Measurements from ENCODE around the gene SYNDIG1. TPM values are rescaled to one million over a fixed set of nuclear protein-coding genes. Genes with fewer than 3 reads are reported as not detected.

The SYNDIG1 gene
- polyA plus RNA-seq, 1 experiment = not detected

- no peak for DNase-seq (ENCODE audit: low read depth, low spot score)
- CTCF ChIA-PET = no interaction called here
- H3K4me3 ChIP-seq (ENCODE audit: low read depth, low read length) = no peak overlapping the region
- POLR2A ChIA-PET = no interaction called here
- no peaks in the 10 kb centered on the region for H3K9me3 ChIP-seq (ENCODE audit: control insufficient read depth, insufficient read depth, low read length)
- H3K27me3 ChIP-seq (ENCODE audit: control insufficient read depth, insufficient read depth, low read length) = no peaks in the 10 kb centered on the region
- no peak overlapping the region for H3K27ac ChIP-seq (ENCODE audit: low read depth, low read length)
- no peak for TF ChIP-seq CTCF (IDR thresholded peaks at IDR 0.05; ENCODE audit: low read depth, low read length)
Measured at GRCh38 chr20:24535941-24536730, 66.7 kb downstream of the SYNDIG1 start.

GRCh38 chr20:24537210-24537609 lies 67.8 kb downstream of the SYNDIG1 start:
- H3K4me3 ChIP-seq (ENCODE audit: low read depth, low read length) = no peak overlapping the region
- H3K27me3 ChIP-seq (ENCODE audit: control insufficient read depth, insufficient read depth, low read length) = no peaks in the 10 kb centered on the region
- H3K9me3 ChIP-seq (ENCODE audit: control insufficient read depth, insufficient read depth, low read length) = no peaks in the 10 kb centered on the region
- TF ChIP-seq CTCF (IDR thresholded peaks at IDR 0.05; ENCODE audit: low read depth, low read length) = no peak
- ChIA-PET CTCF (no interaction called here), POLR2A (no interaction called here)
- DNase-seq (ENCODE audit: low read depth, low spot score) = no peak
- H3K27ac ChIP-seq (ENCODE audit: low read depth, low read length) = no peak overlapping the region

DNA sequence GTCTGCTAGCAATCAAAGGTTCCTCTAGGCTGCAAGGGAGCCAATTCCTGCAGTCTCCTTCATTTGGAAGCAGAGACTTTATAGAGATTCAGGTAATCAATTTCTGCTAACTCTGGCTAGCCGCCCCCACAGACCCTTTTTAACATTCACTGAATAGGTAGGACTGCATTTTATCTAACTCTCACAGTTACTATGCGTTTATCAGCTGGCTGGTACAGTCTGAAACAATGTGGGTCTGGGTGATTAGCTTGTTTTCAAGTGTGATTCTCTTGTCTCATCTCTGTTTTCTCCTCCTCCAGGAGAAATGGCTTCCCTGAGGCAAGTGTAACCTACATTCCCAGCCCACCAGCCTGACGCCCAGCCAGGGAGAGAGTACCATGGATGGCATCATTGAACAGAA lies 73.3 kb downstream of the SYNDIG1 start:
- DNase-seq (ENCODE audit: low read depth, low spot score) = no peak
- no peaks in the 10 kb centered on the region for H3K9me3 ChIP-seq (ENCODE audit: control insufficient read depth, insufficient read depth, low read length)
- ChIA-PET POLR2A (no interaction called here), CTCF (no interaction called here)
- no peak overlapping the region for H3K4me3 ChIP-seq (ENCODE audit: low read depth, low read length)
- TF ChIP-seq CTCF (IDR thresholded peaks at IDR 0.05; ENCODE audit: low read depth, low read length) = no peak
- H3K27me3 ChIP-seq (ENCODE audit: control insufficient read depth, insufficient read depth, low read length) = peaks cover under 1% of the 10 kb centered on the region
- no peak overlapping the region for H3K27ac ChIP-seq (ENCODE audit: low read depth, low read length)

DNA sequence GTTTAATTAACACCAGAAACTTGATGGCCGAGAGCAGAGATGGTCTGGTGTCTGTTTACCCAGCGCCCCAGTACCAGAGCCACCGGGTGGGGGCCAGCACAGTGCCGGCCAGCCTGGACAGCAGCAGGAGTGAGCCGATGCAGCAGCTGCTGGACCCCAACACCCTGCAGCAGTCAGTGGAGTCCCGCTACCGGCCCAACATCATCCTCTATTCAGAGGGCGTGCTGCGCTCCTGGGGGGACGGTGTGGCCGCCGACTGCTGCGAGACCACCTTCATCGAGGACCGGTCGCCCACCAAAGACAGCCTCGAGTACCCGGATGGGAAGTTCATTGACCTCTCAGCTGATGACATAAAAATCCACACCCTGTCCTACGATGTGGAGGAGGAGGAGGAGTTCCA lies 73.7 kb downstream of the SYNDIG1 start:
- Histone ChIP-seq H3K27me3 (ENCODE audit: control insufficient read depth, insufficient read depth, low read length) (peaks cover 2% of the 10 kb centered on the region), H3K9me3 (ENCODE audit: control insufficient read depth, insufficient read depth, low read length) (no peaks in the 10 kb centered on the region), H3K4me3 (ENCODE audit: low read depth, low read length) (no peak overlapping the region), H3K27ac (ENCODE audit: low read depth, low read length) (no peak overlapping the region)
- ChIA-PET POLR2A (no interaction called here), CTCF (no interaction called here)
- no peak for DNase-seq (ENCODE audit: low read depth, low spot score)
- no peak for TF ChIP-seq CTCF (IDR thresholded peaks at IDR 0.05; ENCODE audit: low read depth, low read length)

DNA sequence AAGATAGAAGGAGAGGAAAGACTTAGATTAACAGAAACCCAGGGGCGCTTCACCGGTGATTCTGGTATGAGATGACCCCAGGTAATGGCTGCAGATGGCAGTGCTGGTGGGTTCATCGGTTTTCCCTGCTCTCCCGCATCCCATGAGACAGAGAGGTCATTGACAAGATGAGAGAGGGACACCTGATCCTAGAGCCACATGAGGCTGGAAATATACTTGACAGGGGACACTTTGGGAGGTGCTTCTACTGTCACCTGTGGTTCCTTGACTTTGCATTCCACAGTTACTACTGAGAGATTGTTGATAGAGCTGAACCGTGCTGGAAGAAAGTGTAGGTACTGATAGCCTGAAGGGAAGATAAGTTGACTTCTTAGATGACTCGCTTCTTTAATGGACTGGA lies 74.3 kb downstream of the SYNDIG1 start:
- no peak for TF ChIP-seq CTCF (IDR thresholded peaks at IDR 0.05; ENCODE audit: low read depth, low read length)
- Histone ChIP-seq H3K4me3 (ENCODE audit: low read depth, low read length) (no peak overlapping the region), H3K27ac (ENCODE audit: low read depth, low read length) (no peak overlapping the region), H3K27me3 (ENCODE audit: control insufficient read depth, insufficient read depth, low read length) (peaks cover 2% of the 10 kb centered on the region), H3K9me3 (ENCODE audit: control insufficient read depth, insufficient read depth, low read length) (no peaks in the 10 kb centered on the region)
- DNase-seq (ENCODE audit: low read depth, low spot score) = no peak
- POLR2A ChIA-PET = no interaction called here
- CTCF ChIA-PET = no interaction called here

All from AG04450 (cell line).